Upper lobe of left lung (tissue), 4 donors: ENCODE measurements around the gene KLHL30.

Experiments
- CTCF ChIP-seq, 6 experiments: fragments of 450-650 bp in 4 of 6; fragments of 200-600 bp in 2 of 6; sonication (generic) in 2 of 6; IDR thresholded peaks; one replicate each; pipeline ENCODE4 v1.5.1; 2016 to 2019; ENCODE audit warnings: antibody characterized with exemption in 6 of 6
- EP300 ChIP-seq, 4 donors: sonication (generic); formaldehyde crosslinking; IDR thresholded peaks; one replicate each; pipeline ENCODE4 v1.5.1; 2017; ENCODE audit warnings: antibody characterized with exemption in 4 of 4, control low read depth in 2 of 4
- POLR2A ChIP-seq, 4 donors: fragments of 450-650 bp; IDR thresholded peaks; one replicate each; pipeline ENCODE4 v1.5.1; 2016 to 2017; ENCODE audit warnings: antibody characterized with exemption in 4 of 4, mild to moderate bottlenecking in 2 of 4
- POLR2AphosphoS5 ChIP-seq, 2 donors: sonication (generic); formaldehyde crosslinking; IDR thresholded peaks; one replicate each; pipeline ENCODE4 v1.5.1; 2017; ENCODE audit warnings: antibody characterized with exemption in 2 of 2

GRCh38 chr2:238149841-238150572, 11.5 kb downstream of the KLHL30 start:
- TF ChIP-seq CTCF (IDR thresholded peaks at IDR 0.05) (no peak), POLR2AphosphoS5 (IDR thresholded peaks at IDR 0.05) (no peak), EP300 (IDR thresholded peaks at IDR 0.05) (no peak), POLR2A (IDR thresholded peaks at IDR 0.05) (no peak)
